ENCODE measurements around the gene SEMA6A.

GRCh38 chr5:116530276-116530675 is 44.3 kb downstream of the SEMA6A start:
- TF ChIP-seq POLR2AphosphoS5 (IDR thresholded peaks at IDR 0.05) (no peak), POLR2A (IDR thresholded peaks at IDR 0.05) (no peak)
